Cerebellar nuclear complex (tissue), 1 donor: ENCODE measurements around the gene PHKG1.
"Not testable (repeated sequence)": the region's sequence is repeated elsewhere in the genome, so short reads cannot be mapped to it uniquely, and the experiment has no call there.

ENCODE experiments used
- DNase-seq, 2 experiments: peaks; one replicate each; lab custom pipeline; 2025; lab: John Stamatoyannopoulos, UW

Gene PHKG1

GRCh38 chr7:56092789-56093531, at the start of gene PHKG1:
TSS of gene PHKG1 (minus strand) at chr7:56092952. CDS start at chr7:56088941, 4,011 bp downstream.
- DNase-seq, result peak; percentile 38 to 59

GRCh38 chr7:56131062-56131461, 38.3 kb upstream of the PHKG1 start:
- not testable (repeated sequence) for DNase-seq

- no peak for DNase-seq
These were observed 34.7 kb upstream of the PHKG1 start for GRCh38 chr7:56127241-56127975.

- no peak for DNase-seq
These were observed 33.1 kb upstream of the PHKG1 start for GRCh38 chr7:56125831-56126230.

DNA sequence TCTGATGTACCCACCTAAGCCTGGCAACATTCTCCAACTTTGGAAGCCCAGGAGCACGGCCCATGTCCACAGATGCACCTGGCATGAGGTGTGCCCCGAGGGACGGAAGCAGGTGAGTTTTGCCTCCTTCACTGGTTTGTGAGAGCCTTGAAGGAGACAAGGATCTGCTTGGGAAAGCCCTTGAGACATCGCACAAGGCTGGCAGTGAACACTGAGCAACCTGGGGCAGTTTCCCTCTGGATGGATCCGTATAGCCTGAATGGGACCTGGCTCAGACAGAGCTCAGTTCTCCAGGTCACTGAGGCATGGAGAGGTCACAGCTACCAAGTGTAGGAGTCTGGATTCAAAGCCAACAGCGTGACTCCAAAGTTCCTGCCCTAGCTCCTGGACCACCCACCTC, 32.2 kb upstream of the PHKG1 start:
- no peak for DNase-seq

GRCh38 chr7:56121440-56121839, 28.7 kb upstream of the PHKG1 start:
- no peak for DNase-seq

DNA sequence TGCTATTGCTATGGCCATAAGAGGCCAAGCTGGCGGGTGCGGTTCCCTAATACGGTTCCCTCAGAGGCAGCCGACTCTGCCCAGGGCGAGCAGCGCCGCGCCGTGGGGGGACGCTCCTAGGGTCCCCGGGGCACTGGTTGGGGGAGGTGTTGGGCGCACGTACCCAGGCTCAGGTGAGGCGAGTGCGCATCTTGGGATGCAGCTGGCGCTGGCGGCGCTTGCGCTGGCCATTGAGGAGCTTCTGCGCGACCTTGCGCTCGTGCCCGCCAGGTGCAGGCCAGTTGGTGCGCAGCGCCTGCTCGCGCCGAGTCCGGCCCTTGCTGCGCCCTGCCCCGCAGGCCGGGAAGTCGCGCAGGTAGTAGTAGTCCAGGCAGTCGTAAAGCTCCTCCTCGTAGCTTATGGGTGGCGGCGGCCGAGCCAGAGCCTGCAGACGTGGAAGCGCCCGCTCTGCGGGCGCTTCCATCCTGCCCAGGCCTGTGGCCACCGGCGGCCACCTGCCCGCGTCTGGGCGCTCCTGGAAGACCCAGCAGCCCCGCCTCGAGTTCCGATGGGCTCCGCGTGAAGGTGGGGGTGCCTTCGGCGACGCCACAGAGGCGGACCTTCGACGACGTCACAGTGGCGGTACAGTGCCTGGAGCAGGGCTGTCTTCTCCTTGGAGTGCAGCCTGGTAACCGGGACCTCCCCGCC, 23.2 kb upstream of the PHKG1 start, which contains the start of gene NUPR2:
Gene NUPR2, minus strand, starts transcription at position 566 of the 687 bp plus-strand sequence. Its CDS starts 103 bp downstream, at position 463.
- no peak for DNase-seq

GRCh38 chr7:56112244-56112643, 19.5 kb upstream of the PHKG1 start:
- not testable (repeated sequence) for DNase-seq

DNA sequence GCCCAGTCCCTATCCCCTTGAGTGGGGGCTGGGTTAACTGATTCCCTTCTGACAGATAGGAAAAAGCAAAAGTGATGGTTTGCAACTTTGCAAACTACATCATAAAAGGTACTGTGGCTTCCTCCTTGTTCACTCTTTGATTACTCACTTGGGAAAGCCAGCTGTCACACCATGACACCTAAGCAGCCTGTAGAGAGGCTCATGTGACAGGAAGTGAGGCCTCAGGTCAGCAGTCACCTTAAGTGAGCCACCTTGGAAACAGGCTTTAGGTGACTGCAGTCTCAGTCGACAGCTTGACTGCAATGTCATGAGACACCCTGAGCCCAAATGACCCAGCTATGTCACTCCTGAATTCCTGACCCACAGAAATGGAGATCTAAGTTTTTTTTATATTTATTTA, 17.9 kb upstream of the PHKG1 start:
- no peak for DNase-seq

- no peak for DNase-seq
These were observed 15.2 kb upstream of the PHKG1 start for GRCh38 chr7:56107954-56108258.

- peak; percentile 84 to 95 for DNase-seq
These were observed 13.6 kb upstream of the PHKG1 start, which contains the start of gene CHCHD2 for GRCh38 chr7:56106108-56107073. TSS of gene CHCHD2 (minus strand) at chr7:56106476. CDS start at chr7:56106413, 63 bp downstream.

GRCh38 chr7:56105508-56105907, 12.8 kb upstream of the PHKG1 start:
- DNase-seq, result no peak

DNA sequence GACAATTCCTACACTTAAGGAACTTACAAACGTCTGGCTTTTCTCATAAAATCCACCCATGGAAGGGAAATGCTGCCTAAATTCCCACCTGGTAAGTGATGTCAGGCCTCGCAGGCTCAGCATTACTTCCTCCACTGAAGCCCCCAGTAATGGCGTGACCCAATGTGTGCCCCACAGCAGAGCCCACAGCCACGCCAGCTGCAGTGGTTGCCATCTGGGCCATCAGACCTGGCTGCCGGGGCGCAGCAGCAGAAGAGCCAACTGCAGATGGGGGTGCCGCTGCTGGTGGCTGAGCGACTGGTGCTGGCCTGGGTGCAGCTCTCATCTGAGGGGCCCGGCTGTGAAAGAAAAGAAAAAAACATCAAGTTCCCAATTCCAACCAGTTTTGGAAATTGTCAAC, 11.4 kb upstream of the PHKG1 start:
- DNase-seq, result not testable (repeated sequence)

DNA sequence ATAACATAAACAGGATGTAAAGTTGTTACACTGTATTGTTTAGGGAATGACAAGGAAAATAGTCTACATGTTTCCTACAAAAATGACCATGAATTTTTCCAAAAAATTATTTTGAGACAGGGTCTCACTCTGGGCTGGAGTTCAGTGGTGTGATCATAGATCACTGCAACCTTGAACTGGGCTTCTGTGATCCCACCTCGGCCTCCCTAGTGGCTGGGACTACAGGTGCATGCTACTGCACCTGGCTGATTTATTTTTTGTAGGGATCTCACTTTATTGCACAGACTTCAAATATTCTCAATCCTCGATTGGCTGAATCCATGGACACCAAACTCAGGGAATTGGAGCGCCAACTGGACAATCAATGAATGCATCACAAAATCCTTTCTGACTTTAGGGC, 6.9 kb upstream of the PHKG1 start:
- no peak for DNase-seq

- DNase-seq, result not testable (repeated sequence)
These were observed 5.6 kb upstream of the PHKG1 start for GRCh38 chr7:56098187-56099008.

DNA sequence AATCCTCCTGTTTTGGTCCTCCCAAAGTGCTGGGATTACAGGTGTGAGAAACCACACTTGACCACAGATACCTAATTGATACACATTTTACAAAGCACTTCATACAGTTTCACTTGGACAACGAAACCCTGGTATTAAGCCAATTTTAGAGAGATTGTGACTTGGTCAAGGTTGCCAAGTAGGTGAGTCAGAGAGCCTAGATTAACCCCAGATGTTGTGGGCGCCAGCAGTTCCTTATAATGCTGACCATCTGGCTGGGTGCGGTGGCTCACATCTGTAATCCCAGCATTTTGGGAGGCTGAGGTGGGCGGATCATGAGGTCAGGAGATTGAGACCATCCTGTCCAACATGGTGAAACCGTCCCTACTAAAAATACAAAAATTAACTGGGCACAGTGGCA, 4.9 kb upstream of the PHKG1 start:
- DNase-seq, result no peak

DNA sequence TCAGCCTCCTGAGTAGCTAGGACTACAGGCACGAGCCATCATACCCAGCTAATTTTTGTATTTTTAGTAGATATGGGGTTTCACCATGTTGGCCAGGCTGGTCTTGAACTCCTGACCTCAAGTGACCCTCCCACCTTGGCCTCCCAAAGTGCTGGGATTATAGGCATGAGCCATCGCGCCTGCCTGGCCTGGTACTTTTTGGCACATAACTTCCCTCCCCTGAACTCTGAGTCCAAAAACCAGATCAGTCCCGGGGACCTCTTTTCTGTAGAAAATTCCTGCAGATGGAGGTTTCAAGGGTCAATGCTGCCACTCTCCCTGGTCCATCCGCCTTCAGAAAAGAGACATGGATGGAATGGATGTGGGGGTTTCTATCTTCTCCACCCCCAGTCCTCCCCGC, 364 bp downstream of the PHKG1 start:
- not testable (repeated sequence) for DNase-seq

- DNase-seq, result no peak
These were observed 1.2 kb downstream of the PHKG1 start for GRCh38 chr7:56091591-56091990.

DNA sequence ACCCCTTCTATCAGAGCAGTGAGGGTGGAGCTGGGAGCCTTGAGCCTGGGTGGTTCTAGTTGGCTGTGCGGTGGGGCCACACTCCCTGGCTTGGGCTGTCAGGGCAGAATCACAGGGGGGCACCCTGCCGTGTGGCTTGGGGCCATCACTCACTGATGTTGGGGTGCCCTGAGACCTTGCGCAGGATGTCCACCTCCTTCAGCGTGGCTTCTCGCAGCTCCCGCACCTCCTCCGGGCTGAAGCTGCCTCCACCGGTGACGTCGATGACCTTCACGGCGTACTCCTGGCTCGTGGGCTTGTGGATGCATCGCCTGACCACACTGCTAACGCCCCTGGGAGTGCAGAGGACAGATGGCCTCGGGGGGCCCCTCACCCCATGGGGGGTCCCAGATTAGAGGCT, 5.3 kb downstream of the PHKG1 start:
- no peak for DNase-seq

GRCh38 chr7:56086761-56087160, 6.0 kb downstream of the PHKG1 start:
- DNase-seq, result no peak
